NCI-H1694 (cell line): ENCODE data around the gene SLC16A9.

ENCODE experiments used
- DNase-seq: peaks from one replicate; lab custom pipeline; 2025; lab: John Stamatoyannopoulos, UW

SLC16A9 gene

DNA sequence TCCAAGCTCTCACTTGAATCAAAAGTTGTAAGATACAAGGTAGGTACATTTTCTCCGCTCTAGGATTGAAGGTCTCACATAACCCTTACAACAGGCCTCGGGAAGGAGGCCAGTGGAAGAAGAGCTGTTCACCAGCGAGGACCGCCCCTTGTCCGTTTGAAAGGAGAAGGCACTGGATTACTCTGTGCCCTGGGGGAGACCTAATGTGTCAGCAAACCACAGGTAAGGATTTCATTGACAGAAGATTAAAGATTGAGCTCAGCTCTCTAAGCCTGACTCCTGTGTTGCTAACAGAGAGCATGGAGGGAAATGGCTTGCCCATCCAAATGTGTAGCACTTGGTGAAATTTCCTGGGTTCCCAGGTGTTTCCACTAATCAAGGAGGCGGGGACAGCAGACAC is 81.2 kb downstream of the SLC16A9 start:
- DNase-seq: no peak

DNA sequence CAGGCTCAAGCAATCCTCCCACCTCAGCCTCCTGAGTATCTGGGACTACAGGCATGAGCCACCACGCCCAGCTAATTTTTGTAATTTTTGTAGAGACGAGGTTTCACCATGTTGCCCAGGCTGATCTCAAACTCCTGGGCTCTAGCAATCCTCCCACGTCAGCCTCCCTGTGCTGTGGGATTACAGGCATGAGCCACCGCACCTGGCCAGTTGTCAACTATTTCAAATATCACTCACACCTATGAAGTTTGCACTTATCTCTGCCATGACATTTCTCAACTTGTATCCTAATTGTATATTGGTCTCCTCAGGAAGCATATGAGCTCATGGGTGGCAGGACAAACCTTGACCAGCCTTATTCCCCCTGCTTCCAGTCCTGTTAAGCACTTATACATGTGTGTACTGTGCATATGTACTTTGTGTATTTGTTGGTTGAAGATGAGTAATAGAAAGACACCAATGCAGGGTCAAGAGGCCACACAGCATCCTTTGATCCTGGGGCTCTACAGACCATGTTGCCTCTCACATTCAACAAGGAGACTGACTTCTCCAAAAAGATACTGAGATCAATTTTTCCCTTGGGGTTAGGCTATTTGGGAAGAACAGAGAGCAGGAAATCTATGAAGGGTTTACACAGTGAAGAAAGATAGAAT is 82.2 kb downstream of the SLC16A9 start:
- DNase-seq: no peak

DNA sequence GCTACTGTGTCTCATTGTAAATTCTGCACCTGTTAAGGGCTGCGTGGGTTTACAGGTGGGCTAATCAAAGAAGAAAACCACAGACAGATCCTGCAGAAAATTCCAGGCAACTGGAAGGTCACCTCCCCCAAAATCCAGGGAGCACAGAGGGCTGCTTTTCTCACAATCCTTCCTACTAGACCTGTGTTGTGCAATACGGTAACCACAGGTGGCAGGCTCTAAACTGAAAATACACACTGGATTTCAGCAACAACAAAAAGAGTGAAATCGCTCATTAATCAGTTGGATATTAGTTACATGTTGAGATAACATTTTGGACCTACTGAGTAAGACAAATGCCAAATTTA is 83.2 kb downstream of the SLC16A9 start:
- peak; percentile 5 for DNase-seq

DNA sequence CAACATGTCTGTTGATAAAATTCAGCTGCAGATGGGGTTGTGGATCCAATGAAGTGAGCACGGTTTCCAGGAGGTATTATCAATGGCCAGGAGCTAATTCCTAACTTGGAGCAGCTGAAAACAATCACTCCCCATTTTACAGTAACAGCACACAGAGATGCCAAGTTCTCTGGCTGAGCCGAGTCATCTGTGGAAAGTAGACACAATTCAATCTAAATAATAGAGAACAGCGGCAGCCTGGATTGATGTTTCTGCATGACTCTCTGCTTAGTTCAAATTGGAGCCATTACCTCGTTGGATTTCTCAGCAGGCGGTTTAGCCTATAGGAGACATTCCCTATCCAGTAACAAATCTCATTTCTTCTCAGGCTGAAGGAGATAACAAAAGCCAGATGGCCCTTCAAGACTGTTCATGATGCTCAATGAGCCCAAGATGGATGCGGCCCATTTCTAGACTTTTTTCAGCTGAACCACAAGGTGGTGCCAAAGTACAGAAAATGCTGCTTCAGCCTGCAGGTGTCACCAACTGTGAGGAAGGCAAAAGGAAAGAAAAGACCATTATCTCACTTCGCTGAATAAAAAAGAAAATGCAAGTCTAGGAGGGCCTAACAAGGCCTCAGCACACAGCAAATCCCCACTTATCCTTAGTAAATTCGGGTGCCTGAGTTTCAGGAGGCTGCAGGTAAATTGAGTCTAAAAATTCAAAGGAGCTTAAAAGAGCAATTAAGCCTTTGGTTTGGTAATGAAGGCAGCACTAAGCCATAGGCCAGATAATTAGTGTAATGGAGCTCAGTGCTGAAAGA is 83.7 kb downstream of the SLC16A9 start:
- peak; percentile 82 for DNase-seq

DNA sequence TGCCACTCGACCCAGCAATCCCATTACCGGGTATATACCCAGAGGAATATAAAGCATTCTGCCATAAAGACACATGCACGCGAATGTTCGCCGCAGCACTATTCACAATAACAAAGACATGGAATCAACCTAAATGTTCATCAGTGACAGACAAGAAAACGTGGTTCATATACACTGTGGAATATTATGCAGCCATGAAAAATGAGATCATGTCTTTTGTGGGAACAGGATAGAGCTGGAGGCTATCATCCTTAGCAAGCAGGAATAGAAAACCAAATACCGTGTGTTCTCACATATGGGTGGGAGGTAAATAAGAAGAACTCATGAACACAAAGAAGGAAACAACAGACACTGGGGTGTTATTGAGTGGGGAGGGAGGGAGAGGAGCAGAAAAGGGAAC is 84.7 kb downstream of the SLC16A9 start:
- no peak for DNase-seq

DNA sequence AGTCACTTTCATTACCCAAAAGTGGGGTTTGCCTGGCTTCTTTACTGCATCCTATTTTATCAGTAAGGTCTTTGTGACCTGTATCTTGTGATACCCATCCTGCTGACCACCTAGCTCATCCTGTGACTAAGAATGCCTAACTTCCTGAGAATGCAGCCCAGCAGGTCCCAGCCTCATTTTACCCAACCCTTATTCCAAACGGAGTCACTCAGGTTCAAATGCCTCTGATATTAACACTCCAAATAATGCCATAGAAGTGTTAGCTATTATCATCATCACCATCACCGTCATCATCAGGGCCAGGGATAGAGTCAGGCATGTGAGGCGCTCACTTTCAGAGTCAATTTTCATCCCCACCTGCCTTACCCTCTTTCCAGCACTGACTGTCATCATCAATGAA is 85.5 kb downstream of the SLC16A9 start:
- no peak for DNase-seq

DNA sequence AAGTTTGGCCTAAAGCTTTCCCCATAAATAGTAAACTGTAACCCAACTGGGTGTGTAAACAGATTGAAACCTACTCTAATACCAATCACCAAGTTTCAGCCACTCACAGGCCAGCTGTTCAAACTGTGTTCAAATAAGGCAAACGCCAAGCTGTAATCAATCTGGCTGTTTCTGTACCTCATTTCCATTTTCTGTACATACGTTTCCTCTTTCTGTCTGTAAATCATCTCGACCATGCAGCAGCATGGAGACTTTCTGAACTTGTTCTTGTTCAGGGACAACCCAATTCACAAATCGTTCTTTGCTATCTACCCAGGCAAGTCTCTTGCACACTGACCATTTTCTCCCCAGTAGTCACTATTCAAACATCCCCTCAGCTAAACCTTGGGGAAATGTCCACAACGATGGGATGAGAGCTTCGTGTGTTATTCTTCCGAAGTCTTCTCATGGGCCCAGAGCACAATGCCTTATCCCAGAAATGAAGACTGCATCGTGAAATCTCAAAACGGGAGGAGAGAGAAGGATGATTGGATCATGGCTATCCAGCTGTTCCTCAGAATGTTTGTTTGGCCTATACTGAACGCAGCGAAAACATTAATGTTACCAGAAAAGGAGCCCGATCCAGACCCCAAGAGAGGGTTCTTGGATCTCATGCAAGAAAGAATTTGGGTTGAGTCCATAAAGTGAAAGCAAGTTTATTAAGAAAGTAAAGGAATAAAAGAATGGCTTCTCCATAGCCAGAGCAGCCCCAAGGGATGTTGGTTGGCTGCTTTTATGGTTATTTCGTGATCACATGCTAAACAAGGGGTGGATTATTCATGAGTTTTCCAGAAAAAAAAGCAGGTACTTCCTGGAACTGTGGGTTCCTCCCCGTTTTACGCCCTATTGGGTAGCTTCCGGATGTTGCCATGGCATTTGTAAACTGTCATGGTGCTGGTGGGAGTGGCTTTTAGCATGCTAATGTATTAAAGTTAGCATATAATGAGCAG is 86.2 kb downstream of the SLC16A9 start:
- DNase-seq: no peak

DNA sequence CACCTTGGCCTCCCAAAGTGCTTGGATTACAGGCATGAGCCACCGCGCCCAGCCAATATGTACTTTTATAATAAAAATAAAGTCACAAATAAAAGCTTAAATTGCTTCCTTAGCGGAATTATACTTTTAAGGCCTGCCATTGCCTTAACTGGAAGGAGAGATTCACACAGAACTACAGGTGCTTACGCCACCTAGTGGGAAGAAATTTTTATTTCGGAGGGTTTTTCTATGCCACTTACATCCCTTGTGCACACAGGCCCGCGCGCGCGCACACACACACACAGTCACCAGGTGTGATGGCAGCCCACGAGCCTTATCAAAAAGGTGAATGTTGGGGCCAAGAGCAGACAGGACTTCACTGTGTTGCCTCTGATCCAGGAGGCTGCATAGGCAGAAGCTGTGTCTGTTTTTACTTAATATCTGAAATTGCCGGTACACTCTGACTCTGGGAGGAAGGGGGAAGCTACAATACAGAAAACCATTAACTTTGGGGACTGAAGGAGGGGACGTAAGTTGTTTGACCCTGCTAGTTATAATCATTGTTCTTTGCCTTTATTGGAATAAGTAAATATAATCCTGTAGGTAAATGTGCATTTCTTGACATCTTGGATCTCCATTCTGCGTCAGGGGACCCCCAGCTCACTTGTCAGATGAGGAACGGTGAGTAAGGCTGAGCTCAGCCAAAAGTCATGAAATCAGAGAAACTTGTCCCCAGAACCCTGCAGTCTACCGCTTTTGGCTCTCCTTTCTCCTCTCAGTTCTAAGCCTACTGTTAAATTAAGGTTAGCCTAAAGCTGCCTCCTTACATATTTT is 87.1 kb downstream of the SLC16A9 start:
- peak; percentile 36 for DNase-seq

DNA sequence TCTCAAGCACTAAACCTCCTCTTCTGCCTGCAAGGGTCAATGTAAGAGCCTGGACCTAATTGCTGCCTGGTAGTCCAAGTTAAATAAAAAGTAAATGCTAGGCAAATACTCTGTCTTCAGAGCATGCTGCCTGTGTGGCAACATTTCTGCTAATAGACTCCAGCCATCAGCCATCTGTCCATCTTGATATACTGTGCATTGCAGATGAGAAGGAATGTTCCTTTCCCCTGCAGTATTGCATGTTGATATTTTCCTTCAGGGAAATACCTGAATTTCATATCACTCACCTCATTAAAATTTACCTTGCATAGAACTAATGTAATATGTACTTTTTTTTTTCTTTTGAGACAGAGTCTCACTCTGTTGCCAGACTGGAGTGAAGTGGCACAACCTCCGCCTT is 87.9 kb downstream of the SLC16A9 start:
- DNase-seq: no peak

DNA sequence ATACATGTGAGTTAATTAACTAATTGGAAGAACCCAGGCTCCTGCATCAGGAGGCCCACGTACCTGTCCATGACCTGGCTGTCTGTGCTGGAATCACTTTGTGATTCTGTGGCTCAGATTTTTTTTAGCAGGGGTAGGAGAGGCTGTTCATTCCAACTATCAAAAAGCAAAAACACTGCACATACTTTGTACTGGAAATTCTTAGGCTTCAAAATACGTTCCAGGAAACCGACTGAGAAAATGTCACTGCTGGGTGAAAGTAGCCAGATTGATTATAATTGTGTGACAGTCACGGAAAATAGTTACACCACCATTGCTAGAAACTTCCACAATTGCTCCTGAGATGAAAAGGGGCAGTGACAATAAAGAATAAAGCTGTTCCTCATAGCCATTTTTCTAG is 91.0 kb downstream of the SLC16A9 start:
- DNase-seq: no peak

DNA sequence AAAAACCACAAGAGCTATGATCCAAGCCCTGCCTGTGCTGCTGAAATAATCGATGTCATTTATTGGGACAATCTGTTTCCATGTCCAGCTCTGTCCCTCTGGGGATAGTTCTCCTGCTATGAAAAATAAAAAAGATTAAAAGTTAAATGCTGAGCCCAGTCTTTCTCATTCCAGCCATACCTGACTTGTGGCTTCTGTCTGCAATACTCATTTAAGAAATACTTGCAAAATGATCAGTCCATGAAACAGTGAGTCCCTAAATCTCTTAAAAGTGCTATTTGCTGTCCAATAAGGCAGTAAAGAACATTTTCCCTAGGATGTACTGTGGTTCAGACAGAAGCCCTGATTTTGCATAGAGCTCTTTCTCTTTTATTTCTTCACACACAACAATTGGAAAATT is 91.7 kb downstream of the SLC16A9 start:
- no peak for DNase-seq

DNA sequence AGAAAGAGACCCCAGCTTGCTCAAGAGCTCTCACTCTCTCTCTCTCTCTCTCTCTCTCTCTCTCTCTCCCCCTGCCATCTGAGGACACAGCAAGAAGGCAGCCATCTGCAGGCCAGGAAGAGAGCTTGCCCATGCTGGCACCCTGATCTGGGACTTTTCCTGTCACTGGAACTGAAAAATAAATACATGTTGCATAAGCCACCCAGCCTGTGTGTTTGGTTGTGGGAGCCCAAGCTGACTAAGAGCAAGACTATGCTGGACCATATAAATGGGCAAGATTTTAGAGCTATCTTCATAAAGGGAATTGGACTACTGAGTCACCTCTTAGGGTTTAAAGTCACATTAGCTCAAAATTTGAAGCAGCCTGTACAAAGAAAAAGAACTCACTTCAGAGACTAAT is 98.6 kb downstream of the SLC16A9 start:
- no peak for DNase-seq

DNA sequence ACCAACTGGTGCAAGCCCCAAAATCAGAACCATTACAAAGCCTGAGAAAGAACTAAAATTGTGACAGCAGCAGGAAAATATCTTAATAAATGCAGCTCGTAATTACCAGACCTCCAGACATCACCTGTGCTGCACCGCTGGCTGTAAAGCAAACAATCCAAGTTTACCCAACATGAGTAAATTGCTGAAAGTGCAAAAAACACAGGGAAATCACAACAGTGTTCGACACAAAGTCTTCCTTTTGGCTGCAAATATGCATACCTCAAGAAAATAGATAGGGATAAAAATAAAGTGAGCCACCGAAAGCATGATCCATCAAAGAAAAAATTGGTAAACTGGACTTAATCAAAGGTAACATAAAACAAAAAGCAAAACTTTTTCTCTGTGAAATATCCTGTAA is 101.7 kb downstream of the SLC16A9 start:
- DNase-seq: no peak

DNA sequence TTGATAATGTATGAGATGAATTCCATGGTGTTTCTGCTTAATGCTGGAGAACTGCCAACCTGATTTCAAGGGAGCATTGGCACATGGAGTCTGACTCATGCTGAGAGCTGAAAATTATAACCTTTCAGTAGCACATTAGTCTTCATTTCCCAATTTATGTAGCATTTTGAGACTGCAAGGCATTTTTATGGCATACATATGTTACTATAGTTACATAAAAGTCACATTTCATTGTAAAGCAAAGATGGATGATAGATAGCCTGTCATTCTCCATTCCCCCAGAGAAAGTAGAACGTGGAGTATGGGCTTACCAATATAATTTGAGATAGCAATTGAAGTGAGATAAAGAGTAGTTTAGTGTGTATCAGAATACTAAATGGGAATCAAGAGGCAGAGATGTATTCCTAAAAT is 103.1 kb downstream of the SLC16A9 start:
- peak; percentile 4 for DNase-seq

DNA sequence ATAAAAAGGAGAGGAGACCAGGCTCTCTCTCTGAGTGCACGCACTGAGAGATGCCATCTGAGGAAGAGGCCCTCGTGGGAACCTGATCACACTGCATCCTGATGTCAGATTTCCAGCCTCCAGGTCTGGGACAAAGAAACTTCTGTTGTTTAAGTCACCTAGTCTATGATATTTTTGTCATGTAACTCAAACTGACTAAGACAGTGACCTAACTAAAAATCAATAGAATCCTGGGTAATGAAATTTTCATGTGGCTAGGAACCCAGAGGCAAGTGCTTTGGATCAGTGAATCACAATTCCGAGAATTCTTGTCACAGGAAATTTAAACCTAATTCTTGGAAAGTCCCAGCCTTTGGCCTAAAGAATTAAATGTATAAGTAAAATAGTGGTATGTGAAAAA is 107.7 kb downstream of the SLC16A9 start:
- no peak for DNase-seq
